Right lobe of liver (tissue), 4 donors: ENCODE data around the gene INSRR.

ENCODE experiments used
- CTCF ChIP-seq, 4 donors: fragments of 200-600 bp in 3 of 4; fragments of 450-650 bp in 1 of 4; IDR thresholded peaks; one replicate each; pipeline versions ENCODE4 v1.5.1 to v1.8.0; 2016 to 2022; ENCODE audit warnings: antibody characterized with exemption in 4 of 4, mild to moderate bottlenecking in 2 of 4
- POLR2A ChIP-seq: fragments of 450-650 bp; IDR thresholded peaks from one replicate; pipeline ENCODE4 v1.6.1; 2017; ENCODE audit warnings: antibody characterized with exemption, mild to moderate bottlenecking
- donor health status: DM: no; HTN: no; CAD: no.
- donor health status: DM: no; HTN: no; CAD: no.
- donor health status: DM: no; HTN: yes; CAD: no.

GRCh38 chr1:156882543-156882942, 23.6 kb upstream of the INSRR start:
- no peak for TF ChIP-seq CTCF (IDR thresholded peaks at IDR 0.05)
- TF ChIP-seq POLR2A = no peak
